ENCODE results near the gene GNAI3. TPM values are rescaled to one million over a fixed set of nuclear protein-coding genes. Genes with fewer than 3 reads are reported as not detected.

GNAI3 gene
- total RNA-seq, 2 experiments from 2014 or later, result 5.1 to 5.4 TPM

DNA sequence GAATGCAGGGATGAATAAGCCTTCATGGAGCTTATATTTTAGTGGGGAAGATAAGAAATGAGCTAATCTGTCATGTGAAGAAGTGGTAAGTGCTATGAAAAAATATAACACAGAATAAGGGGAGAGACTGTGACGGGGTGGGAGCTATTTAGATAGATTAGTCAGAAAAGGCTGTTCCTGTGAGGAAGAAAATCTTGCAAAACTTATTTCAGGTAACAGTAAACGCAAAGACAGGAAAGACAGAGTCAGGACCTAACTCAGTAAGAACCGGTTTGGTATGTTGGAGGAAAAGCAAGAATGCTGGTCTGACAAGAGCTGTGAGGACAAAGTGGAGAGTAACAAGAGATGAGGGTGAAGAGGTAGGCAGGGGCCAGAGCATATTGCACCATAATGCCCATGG, 22.0 kb downstream of the GNAI3 start:
- Mint-ChIP-seq H3K4me1 (ENCODE audit: low read depth) (peaks cover 27% of the 10 kb centered on the region), H3K9me3 (no peaks in the 10 kb centered on the region), H3K4me3 (no peak overlapping the region), H3K36me3 (ENCODE audit: low read depth) (peaks cover 26% of the 10 kb centered on the region), H3K27me3 (no peaks in the 10 kb centered on the region), H3K27ac (no peak overlapping the region)
- Histone ChIP-seq H3K4me1 (ENCODE audit: insufficient read depth, low read length) (peaks cover 12% of the 10 kb centered on the region), H3K36me3 (ENCODE audit: insufficient read depth, low read length) (peaks cover 18% of the 10 kb centered on the region), H3K4me3 (ENCODE audit: low read length) (no peak overlapping the region), H3K9me3 (ENCODE audit: control insufficient read depth in 1 of 2, insufficient read depth in 1 of 2, low read length in 2 of 2) (no peaks in the 10 kb centered on the region), H3K27ac (ENCODE audit: low read depth in 1 of 2, low read length in 2 of 2) (no peak overlapping the region), H3K27me3 (ENCODE audit: control insufficient read depth in 1 of 2, insufficient read depth in 2 of 2, low read length in 2 of 2) (no peaks in the 10 kb centered on the region)
- TF ChIP-seq, protein P1, sequence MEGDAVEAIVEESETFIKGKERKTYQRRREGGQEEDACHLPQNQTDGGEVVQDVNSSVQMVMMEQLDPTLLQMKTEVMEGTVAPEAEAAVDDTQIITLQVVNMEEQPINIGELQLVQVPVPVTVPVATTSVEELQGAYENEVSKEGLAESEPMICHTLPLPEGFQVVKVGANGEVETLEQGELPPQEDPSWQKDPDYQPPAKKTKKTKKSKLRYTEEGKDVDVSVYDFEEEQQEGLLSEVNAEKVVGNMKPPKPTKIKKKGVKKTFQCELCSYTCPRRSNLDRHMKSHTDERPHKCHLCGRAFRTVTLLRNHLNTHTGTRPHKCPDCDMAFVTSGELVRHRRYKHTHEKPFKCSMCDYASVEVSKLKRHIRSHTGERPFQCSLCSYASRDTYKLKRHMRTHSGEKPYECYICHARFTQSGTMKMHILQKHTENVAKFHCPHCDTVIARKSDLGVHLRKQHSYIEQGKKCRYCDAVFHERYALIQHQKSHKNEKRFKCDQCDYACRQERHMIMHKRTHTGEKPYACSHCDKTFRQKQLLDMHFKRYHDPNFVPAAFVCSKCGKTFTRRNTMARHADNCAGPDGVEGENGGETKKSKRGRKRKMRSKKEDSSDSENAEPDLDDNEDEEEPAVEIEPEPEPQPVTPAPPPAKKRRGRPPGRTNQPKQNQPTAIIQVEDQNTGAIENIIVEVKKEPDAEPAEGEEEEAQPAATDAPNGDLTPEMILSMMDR (IDR thresholded peaks at IDR 0.05), result no peak
- ChIA-PET CTCF (interaction anchor here (2.3 kb wide), 1 partner anchor 24 kb away, joined by 7 read pairs; no protein-coding TSS in a partner anchor), POLR2A (interaction anchor here (2.1 kb wide), 1 partner anchor 22 kb away, joined by 11 read pairs; the partner anchor contains the start of gene GNAI3)
- ATAC-seq (ENCODE audit: poor library complexity) (no peak), DNase-seq (no peak)
- intact Hi-C loops (cut with DNase I, micrococcal nuclease), result no loop called here

DNA sequence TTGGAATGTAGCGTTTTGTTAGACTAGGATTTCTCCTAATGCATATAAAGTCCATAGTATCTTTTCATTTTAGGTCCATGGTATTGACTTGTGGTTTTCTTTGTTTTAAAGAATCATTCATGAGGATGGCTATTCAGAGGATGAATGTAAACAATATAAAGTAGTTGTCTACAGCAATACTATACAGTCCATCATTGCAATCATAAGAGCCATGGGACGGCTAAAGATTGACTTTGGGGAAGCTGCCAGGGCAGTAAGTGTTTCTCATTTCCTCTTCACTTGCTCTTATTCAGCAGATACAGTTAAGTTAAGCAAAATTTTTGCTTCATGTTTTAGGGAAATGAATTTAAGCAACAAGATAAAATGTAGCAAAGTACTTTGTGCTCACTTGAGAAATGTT, 25.4 kb downstream of the GNAI3 start:
- Histone ChIP-seq H3K9me3 (ENCODE audit: control insufficient read depth in 1 of 2, insufficient read depth in 1 of 2, low read length in 2 of 2) (no peaks in the 10 kb centered on the region), H3K4me1 (ENCODE audit: insufficient read depth, low read length) (peaks cover under 1% of the 10 kb centered on the region), H3K36me3 (ENCODE audit: insufficient read depth, low read length) (peaks cover 42% of the 10 kb centered on the region), H3K4me3 (ENCODE audit: low read length) (no peak overlapping the region), H3K27me3 (ENCODE audit: control insufficient read depth in 1 of 2, insufficient read depth in 2 of 2, low read length in 2 of 2) (no peaks in the 10 kb centered on the region), H3K27ac (ENCODE audit: low read depth in 1 of 2, low read length in 2 of 2) (no peak overlapping the region)
- ChIA-PET POLR2A (no interaction called here), CTCF (no interaction called here)
- intact Hi-C loops (cut with DNase I, micrococcal nuclease), result no loop called here
- ATAC-seq (ENCODE audit: poor library complexity) (no peak), DNase-seq (peak in 2 of 14 experiments; percentile 19 to 20)
- H3K36me3 Mint-ChIP-seq (ENCODE audit: low read depth), result peaks cover 58% of the 10 kb centered on the region
- peaks cover 18% of the 10 kb centered on the region for H3K4me1 Mint-ChIP-seq (ENCODE audit: low read depth)
- no peaks in the 10 kb centered on the region for H3K9me3 Mint-ChIP-seq
- H3K4me3 Mint-ChIP-seq, result no peak overlapping the region
- H3K27me3 Mint-ChIP-seq, result no peaks in the 10 kb centered on the region
- TF ChIP-seq, protein P1 (IDR thresholded peaks at IDR 0.05), result no peak
- peak overlapping the region; percentile 34 for H3K27ac Mint-ChIP-seq

DNA sequence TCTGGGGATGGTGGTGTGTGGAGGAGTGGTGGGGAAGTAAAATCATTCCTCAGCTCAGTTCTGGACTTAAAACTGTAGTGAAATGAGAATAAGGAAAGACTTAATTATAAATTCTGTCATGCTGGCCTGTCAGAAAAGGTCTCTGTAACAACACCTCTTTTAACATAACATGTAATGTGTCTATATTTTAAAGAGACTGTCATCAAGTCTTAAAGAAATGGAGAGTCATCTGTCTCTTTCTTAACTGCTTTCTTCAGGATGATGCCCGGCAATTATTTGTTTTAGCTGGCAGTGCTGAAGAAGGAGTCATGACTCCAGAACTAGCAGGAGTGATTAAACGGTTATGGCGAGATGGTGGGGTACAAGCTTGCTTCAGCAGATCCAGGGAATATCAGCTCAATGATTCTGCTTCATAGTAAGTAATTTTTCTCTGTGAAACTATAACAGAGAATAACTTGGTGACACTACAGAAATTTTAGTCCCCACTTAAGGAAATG, 30.6 kb downstream of the GNAI3 start:
- H3K4me3 Mint-ChIP-seq, result no peak overlapping the region
- peak overlapping the region; percentile 20 for H3K27ac Mint-ChIP-seq
- ChIA-PET CTCF (no interaction called here), POLR2A (no interaction called here)
- Histone ChIP-seq H3K36me3 (ENCODE audit: insufficient read depth, low read length) (peaks cover 84% of the 10 kb centered on the region), H3K9me3 (ENCODE audit: control insufficient read depth in 1 of 2, insufficient read depth in 1 of 2, low read length in 2 of 2) (no peaks in the 10 kb centered on the region), H3K27ac (ENCODE audit: low read depth in 1 of 2, low read length in 2 of 2) (no peak overlapping the region), H3K4me1 (ENCODE audit: insufficient read depth, low read length) (no peaks in the 10 kb centered on the region), H3K27me3 (ENCODE audit: control insufficient read depth in 1 of 2, insufficient read depth in 2 of 2, low read length in 2 of 2) (no peaks in the 10 kb centered on the region), H3K4me3 (ENCODE audit: low read length) (no peak overlapping the region)
- H3K4me1 Mint-ChIP-seq (ENCODE audit: low read depth), result no peaks in the 10 kb centered on the region
- ATAC-seq (ENCODE audit: poor library complexity), result no peak
- H3K9me3 Mint-ChIP-seq, result no peaks in the 10 kb centered on the region
- no peak for DNase-seq
- intact Hi-C loops (cut with DNase I, micrococcal nuclease), result loop anchor here in 1 of 2 experiments (5.0 kb wide), 1 partner anchor 33 kb away; no protein-coding TSS in a partner anchor
- TF ChIP-seq, protein P1 (IDR thresholded peaks at IDR 0.05), result no peak
- H3K27me3 Mint-ChIP-seq, result no peaks in the 10 kb centered on the region
- H3K36me3 Mint-ChIP-seq (ENCODE audit: low read depth), result peaks cover 86% of the 10 kb centered on the region
